NCI-H2171 treated with DMSO at 0.1 percent for 48 hours (cell line): ENCODE results near the gene CRYZ.
"Not testable (repeated sequence)": the region's sequence is repeated elsewhere in the genome, so short reads cannot be mapped to it uniquely, and the experiment has no call there.

Source experiments
- DNase-seq: peaks from one replicate; lab custom pipeline; 2025; lab: John Stamatoyannopoulos, UW

The CRYZ gene

GRCh38 chr1:74681449-74681848 is 51.4 kb downstream of the CRYZ start:
- DNase-seq = no peak

GRCh38 chr1:74681001-74681400 is 51.8 kb downstream of the CRYZ start:
- DNase-seq = no peak

- no peak for DNase-seq
Observed at GRCh38 chr1:74679811-74680210, 53.0 kb downstream of the CRYZ start.

DNA sequence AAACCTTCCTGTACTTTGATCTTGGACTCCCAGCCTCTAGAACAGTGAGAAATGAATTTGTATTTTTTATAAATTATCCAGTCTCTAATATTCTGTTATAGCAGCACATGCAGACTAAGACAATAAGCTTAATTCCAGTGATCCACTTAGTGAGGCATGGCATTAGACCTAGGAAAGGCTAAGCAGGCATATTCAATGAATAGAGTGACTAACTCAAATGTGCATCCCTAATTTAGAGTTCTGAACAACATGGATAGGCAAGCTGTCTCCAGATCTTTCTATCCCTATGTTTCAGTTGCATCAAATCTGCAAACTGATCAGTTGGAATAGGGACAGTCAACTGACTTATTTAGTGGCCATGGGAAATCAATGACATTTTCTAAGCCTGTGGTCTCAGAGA is 54.9 kb downstream of the CRYZ start:
- DNase-seq = no peak

- no peak for DNase-seq
Observed at GRCh38 chr1:74674278-74675048, 58.4 kb downstream of the CRYZ start.

- DNase-seq = peak; percentile 64
Observed at GRCh38 chr1:74673351-74674111, 59.3 kb downstream of the CRYZ start, which contains the start of gene ERICH3. ERICH3 (minus strand) TSS chr1:74673792; CDS start chr1:74673519, 273 bp downstream.

DNA sequence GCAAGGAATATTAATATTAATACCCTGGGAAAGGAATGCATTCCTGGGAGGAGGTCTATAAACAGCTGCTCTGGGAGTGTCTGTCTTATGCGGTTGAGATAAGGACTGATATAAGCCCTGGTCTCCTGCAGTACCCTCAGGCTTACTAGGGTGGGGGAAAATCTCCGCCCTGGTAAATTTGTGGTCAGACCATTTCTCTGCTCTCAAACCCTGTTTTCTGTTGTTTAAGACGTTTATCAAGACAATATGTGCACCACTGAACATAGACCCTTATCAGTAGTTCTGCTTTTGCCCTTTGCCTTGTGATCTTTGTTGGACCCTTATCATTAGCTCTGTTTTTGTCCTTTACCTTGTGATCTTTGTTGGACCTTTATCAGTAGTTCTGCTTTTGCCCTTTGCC is 62.0 kb downstream of the CRYZ start:
- DNase-seq = not testable (repeated sequence)
